ENCODE results near the gene EFCC1.
"Not testable (repeated sequence)": the region's sequence is repeated elsewhere in the genome, so short reads cannot be mapped to it uniquely, and the experiment has no call there.

EFCC1 gene

GRCh38 chr3:129056451-129057173 lies 55.5 kb downstream of the EFCC1 start:
- no peak for DNase-seq (ENCODE audit: low spot score)

- no peak for DNase-seq (ENCODE audit: low spot score)
Observed at GRCh38 chr3:129057249-129057648, 56.1 kb downstream of the EFCC1 start.

- peak; percentile 25 for DNase-seq (ENCODE audit: low spot score)
Observed at GRCh38 chr3:129058441-129059200, 57.5 kb downstream of the EFCC1 start.

- no peak for DNase-seq (ENCODE audit: low spot score)
Observed at GRCh38 chr3:129059311-129059958, 58.3 kb downstream of the EFCC1 start.

GRCh38 chr3:129060276-129061022 lies 59.3 kb downstream of the EFCC1 start, which contains the start of gene GP9:
TSS of gene GP9 (plus strand) at chr3:129060779. CDS start at chr3:129061740, 961 bp downstream.
- no peak for DNase-seq (ENCODE audit: low spot score)

- no peak for DNase-seq (ENCODE audit: low spot score)
Observed at GRCh38 chr3:129061023-129061887, 60.2 kb downstream of the EFCC1 start.

GRCh38 chr3:129061888-129062834 lies 61.1 kb downstream of the EFCC1 start:
- DNase-seq (ENCODE audit: low spot score): no peak

GRCh38 chr3:129063091-129063640 lies 62.1 kb downstream of the EFCC1 start:
- no peak for DNase-seq (ENCODE audit: low spot score)

GRCh38 chr3:129063841-129064482 lies 62.9 kb downstream of the EFCC1 start:
- no peak for DNase-seq (ENCODE audit: low spot score)

GRCh38 chr3:129065016-129065719 lies 64.1 kb downstream of the EFCC1 start:
- no peak for DNase-seq (ENCODE audit: low spot score)

- DNase-seq (ENCODE audit: low spot score): no peak
Observed at GRCh38 chr3:129065720-129066073, 64.6 kb downstream of the EFCC1 start.

GRCh38 chr3:129067719-129068118 lies 66.6 kb downstream of the EFCC1 start:
- DNase-seq (ENCODE audit: low spot score): not testable (repeated sequence)

GRCh38 chr3:129068291-129068886 lies 67.3 kb downstream of the EFCC1 start:
- no peak for DNase-seq (ENCODE audit: low spot score)

- not testable (repeated sequence) for DNase-seq (ENCODE audit: low spot score)
Observed at GRCh38 chr3:129069313-129070085, 68.4 kb downstream of the EFCC1 start.

GRCh38 chr3:129070086-129070885 lies 69.2 kb downstream of the EFCC1 start:
- DNase-seq (ENCODE audit: low spot score): no peak

- DNase-seq (ENCODE audit: low spot score): no peak
Observed at GRCh38 chr3:129077222-129077621, 76.1 kb downstream of the EFCC1 start.

- DNase-seq (ENCODE audit: low spot score): no peak
Observed at GRCh38 chr3:129078510-129078909, 77.4 kb downstream of the EFCC1 start.
